ENCODE data around the gene APOA1.

DNA sequence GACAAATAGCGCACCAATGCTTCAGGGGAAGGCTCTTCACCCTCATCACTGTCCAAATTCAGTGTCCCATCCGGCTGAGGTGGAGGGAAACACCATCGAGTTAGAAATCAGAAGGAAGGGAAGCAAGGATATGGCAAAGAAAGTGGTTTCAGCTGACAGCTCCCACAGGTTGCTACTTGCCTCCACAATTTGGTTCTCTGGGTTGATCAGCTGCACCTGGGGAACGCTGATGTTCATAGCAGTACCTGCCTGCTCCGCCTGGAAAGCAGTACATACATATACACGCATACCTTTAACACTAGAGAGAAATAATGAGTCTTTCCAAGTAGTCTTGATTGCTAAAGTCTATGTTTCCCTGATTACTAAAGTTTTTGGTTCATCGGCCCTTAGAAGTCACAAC lies 37.8 kb upstream of the APOA1 start:
- TF ChIP-seq POLR2A (IDR thresholded peaks at IDR 0.05; ENCODE audit: low read length) (no peak), GATA1 (IDR thresholded peaks at IDR 0.05; ENCODE audit: low read depth, low read length) (no peak)
